A549 (cell line): ENCODE results near the gene ATP13A4.

Experiments
- MAFK ChIP-seq: fragments of 450-650 bp; IDR thresholded peaks from 2 replicates; pipeline ENCODE4 v1.6.1; 2014; ENCODE audit not compliant: partially characterized antibody
- NR3C1 ChIP-seq: fragments of >200 bp; sonication (Bioruptor Twin); formaldehyde crosslinking; IDR thresholded peaks from 3 replicates; pipeline ENCODE4 v1.6.1; 2017
- RCOR1 ChIP-seq: fragments of 150-350 bp; IDR thresholded peaks from 2 replicates; pipeline ENCODE4 v1.6.1; 2014; ENCODE audit warnings: antibody characterized with exemption, low read length, low read depth
- RFX5 ChIP-seq: fragments of 450-650 bp; IDR thresholded peaks from 2 replicates; pipeline ENCODE4 v1.7.1; 2014; ENCODE audit warnings: antibody characterized with exemption, mild to moderate bottlenecking, moderate library complexity
- TF ChIP-seq, protein P1 (sequence below): fragments of 450-650 bp; IDR thresholded peaks from 2 replicates; pipeline ENCODE4 v1.6.1; 2014; ENCODE audit warnings: antibody characterized with exemption
- TF ChIP-seq, protein P2 (sequence below): fragments of >200 bp; sonication (Bioruptor Twin); formaldehyde crosslinking; IDR thresholded peaks from 3 replicates; pipeline ENCODE4 v1.5.1; 2016
- TF ChIP-seq, protein P3 (sequence below): IDR thresholded peaks from 2 replicates; pipeline ENCODE4 v1.6.1; 2012

DNA sequence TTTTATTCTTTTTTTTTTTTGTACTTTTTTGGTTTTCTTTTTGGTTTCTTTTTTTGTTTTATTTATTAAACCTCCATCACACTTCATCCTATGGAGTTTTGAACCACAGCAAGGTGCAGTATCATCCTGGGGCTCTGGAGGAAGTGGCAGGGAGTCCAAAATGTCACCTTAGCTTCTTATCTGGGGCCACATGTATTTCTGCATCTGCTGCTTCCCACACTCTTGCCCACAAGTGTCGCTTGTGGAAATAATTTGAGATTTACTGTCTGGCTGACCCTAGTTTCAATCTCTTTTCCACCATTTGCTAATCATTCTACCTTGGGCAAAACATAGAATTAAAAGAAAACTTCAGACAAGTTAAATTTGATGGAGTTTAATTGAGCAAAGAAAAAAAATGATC, 44.7 kb upstream of the ATP13A4 start:
- TF ChIP-seq RCOR1, result no peak
- TF ChIP-seq, protein P1, sequence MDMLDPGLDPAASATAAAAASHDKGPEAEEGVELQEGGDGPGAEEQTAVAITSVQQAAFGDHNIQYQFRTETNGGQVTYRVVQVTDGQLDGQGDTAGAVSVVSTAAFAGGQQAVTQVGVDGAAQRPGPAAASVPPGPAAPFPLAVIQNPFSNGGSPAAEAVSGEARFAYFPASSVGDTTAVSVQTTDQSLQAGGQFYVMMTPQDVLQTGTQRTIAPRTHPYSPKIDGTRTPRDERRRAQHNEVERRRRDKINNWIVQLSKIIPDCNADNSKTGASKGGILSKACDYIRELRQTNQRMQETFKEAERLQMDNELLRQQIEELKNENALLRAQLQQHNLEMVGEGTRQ, result no peak
- TF ChIP-seq, protein P2, sequence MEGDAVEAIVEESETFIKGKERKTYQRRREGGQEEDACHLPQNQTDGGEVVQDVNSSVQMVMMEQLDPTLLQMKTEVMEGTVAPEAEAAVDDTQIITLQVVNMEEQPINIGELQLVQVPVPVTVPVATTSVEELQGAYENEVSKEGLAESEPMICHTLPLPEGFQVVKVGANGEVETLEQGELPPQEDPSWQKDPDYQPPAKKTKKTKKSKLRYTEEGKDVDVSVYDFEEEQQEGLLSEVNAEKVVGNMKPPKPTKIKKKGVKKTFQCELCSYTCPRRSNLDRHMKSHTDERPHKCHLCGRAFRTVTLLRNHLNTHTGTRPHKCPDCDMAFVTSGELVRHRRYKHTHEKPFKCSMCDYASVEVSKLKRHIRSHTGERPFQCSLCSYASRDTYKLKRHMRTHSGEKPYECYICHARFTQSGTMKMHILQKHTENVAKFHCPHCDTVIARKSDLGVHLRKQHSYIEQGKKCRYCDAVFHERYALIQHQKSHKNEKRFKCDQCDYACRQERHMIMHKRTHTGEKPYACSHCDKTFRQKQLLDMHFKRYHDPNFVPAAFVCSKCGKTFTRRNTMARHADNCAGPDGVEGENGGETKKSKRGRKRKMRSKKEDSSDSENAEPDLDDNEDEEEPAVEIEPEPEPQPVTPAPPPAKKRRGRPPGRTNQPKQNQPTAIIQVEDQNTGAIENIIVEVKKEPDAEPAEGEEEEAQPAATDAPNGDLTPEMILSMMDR, result no peak
- no peak for TF ChIP-seq RFX5
- TF ChIP-seq MAFK, result no peak
- TF ChIP-seq, protein P3, sequence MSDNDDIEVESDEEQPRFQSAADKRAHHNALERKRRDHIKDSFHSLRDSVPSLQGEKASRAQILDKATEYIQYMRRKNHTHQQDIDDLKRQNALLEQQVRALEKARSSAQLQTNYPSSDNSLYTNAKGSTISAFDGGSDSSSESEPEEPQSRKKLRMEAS, result no peak
- no peak for TF ChIP-seq NR3C1
